TTC549 (cell line): ENCODE data around the gene ALG12.

ENCODE experiments used
- FAIRE-seq: peaks from 2 replicates; lab custom pipeline; 2012; peaks lifted over from hg19 to GRCh38; lab: Jason Lieb, UNC

Gene ALG12

DNA sequence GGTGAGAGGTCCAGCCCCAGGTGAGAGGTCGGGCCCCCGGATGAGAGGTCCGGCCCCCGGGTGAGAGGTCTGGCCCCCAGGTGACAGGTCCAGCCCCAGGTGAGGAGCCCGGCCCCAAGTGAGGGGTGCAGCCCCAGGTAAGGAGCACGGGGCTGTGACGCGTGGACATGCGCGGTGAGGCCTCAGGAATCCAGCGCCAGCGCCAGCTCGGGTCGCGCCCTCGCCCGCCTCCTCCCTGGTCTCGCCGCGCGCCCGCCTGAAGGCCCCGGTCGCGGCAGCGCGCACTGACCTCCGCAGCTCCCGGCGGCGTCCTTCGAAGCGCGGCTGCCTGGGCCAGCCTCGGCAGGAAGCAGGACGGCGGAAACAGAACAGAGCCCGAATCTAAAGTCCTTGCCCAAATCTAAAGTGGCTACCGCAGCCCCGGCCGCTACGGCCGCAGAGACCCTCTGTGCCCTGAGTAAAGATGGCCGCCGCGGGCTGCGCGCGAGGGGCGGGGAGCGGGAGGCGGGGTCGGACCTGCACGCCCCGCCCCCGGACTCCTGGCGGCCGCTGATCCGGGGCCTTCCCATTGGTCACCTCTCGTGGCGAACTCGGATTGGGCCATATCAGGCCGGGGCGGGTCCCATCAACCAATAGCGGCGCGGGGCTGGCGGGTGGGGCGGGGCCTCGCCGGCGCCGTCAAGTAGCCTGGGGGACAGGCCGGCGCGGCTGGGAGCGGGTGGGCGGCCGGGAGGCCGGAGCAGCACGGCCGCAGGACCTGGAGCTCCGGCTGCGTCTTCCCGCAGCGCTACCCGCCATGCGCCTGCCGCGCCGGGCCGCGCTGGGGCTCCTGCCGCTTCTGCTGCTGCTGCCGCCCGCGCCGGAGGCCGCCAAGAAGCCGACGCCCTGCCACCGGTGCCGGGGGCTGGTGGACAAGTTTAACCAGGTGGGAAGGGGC lies at the start of gene ALG12, which contains the start of gene CRELD2:
Gene ALG12, minus strand, starts transcription at position 465 of the 937 bp plus-strand sequence. CDS start 4,673 bp downstream, outside the sequence.
Gene CRELD2, plus strand, starts transcription at position 661 of the 937 bp plus-strand sequence. Its CDS starts 136 bp downstream, at position 797.
- FAIRE-seq = no peak

DNA sequence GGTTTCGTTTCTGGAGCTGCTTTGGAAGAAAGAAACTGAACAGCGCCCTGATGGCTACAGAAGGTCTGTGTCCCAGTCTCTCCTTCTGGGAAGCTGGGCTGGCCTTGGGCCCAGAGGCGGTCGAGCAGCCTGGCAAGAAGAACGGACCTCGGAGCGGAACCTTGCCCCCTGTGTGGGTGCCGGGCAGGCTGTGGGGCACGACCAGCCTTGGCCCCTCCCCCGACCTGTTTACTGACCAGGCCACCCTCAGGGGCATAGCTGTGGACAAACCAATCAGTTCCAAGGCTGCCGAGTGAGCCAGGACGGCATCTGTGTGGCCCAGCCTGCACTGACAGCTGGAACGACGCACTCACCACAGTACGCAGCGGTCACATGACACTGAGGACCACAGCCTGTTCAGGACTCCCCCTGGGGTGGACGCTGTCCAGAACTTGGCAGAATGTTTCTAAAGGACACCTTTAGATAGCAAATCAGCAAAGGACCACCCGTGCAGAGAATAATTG lies 49.5 kb upstream of the ALG12 start:
- FAIRE-seq = no peak

DNA sequence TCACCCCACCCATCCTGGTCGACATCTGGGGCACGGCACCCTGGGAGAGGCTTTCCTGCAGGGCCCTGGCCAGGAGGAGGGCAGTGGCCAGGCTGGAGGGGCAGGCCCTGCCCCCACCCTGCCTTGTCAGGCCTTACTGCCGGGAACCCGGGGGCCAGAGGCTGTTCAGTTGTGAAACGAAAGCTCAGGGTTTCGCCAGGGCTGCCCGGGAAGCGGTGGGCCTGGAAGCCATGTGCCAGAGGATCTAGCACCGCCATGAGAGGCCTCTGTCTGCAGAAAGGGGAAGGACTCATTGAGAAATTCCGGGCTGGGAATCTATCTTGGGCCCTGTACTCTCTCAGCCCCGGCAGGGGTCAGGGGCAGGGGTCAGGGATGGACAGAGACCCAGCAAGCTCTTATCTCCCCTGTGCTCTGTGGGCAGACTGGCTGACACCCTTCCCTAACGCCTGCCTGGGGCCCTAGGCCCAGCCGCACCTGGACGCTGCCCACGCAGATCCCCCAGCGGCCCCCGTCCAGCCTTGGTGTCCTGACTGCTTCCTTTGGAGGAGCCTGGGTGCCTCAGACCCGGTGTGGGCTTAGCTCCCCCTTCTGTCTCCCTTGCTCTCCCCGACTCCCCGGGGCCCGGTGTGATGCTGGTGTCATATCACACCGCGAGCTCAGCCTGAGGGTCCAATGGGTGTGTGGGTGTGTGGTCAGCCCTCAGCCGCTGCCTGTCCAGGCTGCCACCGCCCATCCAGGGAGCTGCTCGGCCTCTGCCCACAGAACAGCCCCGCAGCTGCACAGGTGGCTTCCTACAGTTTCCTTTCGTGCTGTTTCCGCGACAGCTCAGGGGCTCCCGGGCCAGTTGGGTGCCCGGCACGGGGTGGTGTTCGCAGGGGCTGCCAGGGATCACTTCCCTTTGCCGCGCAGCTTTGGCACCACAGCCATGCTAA lies 48.8 kb upstream of the ALG12 start:
- FAIRE-seq = no peak

DNA sequence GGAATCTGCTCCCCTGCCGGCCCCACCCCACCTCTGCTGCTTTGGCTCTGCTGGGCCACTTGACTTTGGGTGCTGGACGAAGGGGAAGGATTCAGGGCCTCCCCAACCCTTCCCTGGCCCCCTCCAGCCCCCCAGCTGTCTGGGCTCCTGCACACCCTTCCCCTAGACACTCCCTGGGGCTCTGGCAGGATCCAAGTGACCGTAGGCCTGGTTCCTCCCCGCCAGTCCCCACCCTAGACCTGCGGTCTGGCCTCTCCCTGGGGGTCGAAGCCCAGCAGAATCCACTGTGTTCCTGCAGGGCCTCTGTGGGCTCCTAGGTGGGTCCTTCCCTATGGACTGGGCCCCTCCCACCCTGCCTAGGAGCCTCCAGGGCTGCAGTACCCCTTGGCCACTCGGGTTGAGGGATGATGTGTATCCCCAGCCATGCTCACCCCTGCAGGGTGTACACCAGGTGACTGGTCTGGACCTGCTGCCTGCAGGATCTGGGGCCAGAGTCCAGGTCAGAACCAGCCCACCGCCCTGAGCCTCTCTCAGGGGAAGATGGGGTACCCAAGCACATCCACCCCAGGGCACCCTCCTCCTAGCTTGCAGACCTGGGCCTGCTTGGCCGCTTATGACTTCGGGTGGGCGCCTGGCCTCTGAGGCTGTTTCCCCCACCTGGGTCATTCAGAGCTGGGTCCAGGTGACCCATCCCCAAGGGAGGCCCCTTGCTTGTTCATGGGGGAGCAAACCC lies 48.0 kb upstream of the ALG12 start:
- no peak for FAIRE-seq

DNA sequence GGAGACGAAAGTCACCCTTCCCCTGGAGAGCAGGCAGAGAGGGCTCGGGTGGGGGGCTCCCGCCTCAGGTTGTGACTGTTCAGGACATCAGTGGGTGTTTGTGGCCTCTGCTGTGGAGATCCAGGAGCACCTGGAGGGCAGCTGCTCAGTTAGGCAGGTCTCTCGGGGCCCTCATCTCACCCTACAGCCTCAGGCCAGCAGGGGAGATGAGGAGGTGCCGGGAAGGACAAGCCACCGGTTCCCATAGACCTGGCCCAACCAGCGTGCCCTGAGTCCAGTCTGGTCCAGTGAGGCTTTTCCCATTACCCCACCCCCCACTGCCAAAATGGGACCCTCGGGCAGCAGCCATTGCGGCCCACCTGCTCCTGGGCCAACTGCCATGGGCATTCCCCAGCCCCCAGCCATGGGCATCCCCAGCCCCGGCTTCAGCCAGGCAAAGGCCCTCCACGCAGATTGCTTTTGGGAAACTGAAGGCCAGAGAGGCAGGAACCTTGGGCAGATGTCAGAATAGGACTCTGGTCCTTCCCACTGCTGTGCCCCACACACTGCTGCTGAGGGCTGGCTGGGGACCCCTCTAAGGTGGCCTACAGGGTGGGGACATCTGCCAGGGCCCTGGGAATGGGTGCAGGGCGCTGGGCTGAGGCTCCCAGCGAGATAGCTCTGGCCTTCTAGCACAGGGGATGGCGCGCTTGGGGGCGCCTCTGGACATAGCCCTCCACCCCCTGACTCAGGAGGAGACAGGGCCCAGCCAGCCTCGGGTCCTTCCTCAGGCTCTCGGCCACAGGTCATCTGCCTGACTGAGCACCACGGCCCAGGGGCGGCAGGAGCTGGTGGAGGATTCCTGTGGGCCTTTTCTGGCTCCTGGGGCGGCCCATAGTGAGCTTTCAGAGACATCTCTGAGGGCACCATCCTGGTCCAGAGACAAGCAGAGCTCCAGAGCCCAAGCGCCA lies 47.1 kb upstream of the ALG12 start:
- FAIRE-seq = no peak

DNA sequence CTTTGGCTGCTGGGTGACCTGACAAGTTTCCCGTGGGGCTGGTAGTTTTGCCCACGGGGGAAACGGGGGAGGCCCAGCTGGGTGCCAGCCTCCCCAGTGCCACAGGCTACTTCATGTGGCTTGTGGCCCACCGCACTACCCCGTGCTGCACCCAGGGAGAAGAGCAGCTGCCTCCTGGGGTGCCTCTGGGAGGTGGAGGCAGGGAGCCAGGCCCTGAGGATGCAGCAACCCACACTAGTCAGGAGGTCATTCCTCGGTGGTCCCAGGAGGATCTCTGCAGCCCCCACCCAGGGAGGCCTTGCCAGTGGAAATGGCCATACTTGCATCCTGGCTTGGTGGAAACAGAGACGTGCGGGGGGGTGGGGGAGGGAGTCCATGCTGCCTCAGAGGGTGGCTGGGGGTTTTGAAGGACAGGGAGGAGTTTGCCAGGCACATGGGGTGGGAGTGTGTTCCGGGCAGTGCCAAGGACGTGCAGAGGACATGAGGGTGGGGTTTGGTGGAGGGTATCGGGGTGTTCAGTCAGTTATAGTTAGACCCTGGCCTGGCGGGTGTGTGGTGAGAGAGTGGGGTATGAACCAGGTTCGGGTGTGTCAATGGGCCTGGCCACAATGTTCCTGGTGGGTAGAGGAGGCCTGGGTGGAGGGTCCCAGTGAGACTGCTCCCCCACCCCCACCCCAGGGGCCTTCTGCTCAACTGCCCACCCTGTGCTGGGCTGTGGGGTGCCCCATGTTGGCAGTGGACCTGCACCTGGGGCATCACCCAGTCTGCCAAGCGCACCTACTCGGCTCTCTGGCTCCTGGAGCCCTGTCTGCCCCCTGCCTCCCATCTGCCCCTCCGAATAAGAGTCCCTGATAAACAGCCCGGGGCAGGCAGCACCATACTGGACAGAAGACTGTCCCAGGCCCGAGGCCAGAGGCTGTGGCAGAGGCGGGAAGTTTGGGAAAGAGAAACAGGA lies 46.2 kb upstream of the ALG12 start:
- no peak for FAIRE-seq

DNA sequence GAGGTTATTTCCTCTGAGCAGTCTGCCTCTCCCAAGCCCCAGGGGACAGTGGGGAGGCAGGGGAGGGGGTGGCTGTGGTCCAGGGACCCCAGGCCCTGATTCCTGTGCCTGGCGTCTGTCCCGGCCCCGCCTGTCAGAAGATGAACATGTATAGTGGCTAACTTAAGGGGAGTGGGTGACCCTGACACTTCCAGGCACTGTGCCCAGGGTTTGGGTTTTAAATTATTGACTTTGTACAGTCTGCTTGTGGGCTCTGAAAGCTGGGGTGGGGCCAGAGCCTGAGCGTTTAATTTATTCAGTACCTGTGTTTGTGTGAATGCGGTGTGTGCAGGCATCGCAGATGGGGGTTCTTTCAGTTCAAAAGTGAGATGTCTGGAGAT lies 45.4 kb upstream of the ALG12 start:
- FAIRE-seq = no peak

DNA sequence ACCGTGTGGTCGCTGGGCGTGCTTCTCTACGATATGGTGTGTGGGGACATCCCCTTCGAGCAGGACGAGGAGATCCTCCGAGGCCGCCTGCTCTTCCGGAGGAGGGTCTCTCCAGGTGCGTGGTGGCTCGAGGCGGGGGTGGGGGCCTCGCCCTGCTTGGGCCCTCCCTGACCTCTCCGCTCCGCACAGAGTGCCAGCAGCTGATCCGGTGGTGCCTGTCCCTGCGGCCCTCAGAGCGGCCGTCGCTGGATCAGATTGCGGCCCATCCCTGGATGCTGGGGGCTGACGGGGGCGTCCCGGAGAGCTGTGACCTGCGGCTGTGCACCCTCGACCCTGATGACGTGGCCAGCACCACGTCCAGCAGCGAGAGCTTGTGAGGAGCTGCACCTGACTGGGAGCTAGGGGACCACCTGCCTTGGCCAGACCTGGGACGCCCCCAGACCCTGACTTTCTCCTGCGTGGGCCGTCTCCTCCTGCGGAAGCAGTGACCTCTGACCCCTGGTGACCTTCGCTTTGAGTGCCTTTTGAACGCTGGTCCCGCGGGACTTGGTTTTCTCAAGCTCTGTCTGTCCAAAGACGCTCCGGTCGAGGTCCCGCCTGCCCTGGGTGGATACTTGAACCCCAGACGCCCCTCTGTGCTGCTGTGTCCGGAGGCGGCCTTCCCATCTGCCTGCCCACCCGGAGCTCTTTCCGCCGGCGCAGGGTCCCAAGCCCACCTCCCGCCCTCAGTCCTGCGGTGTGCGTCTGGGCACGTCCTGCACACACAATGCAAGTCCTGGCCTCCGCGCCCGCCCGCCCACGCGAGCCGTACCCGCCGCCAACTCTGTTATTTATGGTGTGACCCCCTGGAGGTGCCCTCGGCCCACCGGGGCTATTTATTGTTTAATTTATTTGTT lies 44.8 kb upstream of the ALG12 start:
- FAIRE-seq = no peak

DNA sequence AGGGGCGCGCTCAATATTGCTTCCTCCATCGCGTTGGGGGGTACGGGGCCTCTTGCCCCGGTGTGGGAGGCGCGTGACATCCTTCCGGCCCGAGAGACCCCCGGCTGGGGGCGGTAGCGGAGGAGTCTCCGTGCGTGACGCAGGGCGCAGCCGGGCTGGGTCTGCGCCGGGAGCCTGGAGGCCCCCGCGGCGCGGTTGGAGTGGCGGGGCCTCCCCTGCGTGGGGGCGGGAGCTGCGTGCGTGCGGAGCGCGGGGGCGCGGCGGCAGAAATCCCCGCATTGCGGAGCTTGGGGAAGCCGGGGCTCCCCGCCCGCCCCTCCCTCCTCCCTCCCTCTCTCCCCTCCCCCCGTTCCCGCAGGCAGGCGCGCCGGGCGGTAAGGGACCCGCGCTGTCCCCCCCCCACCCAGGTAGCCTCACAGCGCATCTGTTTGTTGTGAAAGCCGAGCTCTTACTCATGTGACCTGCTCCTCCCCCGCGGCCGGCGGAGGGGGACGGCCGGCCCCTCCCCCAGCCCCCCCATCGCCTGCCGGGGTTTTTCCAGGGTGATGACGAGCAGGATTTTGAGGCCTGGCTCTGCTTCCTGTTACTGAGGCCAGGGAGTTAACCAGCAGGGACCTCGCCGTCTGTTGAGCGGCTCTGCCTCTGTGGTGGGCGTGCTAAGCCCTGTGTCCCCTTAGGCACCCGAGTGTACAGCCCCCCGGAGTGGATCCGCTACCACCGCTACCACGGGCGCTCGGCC lies 43.9 kb upstream of the ALG12 start:
- FAIRE-seq = no peak

DNA sequence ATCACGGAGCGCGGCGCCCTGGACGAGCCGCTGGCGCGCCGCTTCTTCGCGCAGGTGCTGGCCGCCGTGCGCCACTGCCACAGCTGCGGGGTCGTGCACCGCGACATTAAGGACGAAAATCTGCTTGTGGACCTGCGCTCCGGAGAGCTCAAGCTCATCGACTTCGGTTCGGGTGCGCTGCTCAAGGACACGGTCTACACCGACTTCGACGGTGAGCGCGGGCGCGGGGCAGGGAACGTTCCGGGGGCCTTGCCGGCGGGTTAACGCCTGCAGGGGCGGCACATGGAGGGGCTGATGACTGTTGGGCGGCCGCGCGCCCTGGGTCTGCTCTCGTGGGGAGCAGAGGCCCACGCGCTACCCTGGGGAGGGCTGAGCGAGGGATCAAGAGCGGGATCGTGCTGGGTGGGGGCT lies 43.4 kb upstream of the ALG12 start:
- no peak for FAIRE-seq

DNA sequence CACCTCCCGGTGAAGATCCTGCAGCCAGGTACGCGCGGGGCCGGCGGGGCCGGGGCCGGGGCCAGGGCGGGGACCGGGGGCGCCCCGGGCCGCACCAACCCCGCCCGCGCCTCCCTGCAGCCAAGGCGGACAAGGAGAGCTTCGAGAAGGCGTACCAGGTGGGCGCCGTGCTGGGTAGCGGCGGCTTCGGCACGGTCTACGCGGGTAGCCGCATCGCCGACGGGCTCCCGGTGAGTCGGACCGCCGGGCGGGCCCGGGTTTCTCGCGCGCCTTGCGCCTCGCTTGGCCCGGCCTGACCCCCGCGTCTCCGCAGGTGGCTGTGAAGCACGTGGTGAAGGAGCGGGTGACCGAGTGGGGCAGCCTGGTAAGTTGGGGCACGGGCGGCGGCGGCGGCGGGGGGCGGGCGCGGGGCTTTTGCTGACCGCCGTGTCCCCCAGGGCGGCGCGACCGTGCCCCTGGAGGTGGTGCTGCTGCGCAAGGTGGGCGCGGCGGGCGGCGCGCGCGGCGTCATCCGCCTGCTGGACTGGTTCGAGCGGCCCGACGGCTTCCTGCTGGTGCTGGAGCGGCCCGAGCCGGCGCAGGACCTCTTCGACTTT lies 42.9 kb upstream of the ALG12 start:
- no peak for FAIRE-seq

DNA sequence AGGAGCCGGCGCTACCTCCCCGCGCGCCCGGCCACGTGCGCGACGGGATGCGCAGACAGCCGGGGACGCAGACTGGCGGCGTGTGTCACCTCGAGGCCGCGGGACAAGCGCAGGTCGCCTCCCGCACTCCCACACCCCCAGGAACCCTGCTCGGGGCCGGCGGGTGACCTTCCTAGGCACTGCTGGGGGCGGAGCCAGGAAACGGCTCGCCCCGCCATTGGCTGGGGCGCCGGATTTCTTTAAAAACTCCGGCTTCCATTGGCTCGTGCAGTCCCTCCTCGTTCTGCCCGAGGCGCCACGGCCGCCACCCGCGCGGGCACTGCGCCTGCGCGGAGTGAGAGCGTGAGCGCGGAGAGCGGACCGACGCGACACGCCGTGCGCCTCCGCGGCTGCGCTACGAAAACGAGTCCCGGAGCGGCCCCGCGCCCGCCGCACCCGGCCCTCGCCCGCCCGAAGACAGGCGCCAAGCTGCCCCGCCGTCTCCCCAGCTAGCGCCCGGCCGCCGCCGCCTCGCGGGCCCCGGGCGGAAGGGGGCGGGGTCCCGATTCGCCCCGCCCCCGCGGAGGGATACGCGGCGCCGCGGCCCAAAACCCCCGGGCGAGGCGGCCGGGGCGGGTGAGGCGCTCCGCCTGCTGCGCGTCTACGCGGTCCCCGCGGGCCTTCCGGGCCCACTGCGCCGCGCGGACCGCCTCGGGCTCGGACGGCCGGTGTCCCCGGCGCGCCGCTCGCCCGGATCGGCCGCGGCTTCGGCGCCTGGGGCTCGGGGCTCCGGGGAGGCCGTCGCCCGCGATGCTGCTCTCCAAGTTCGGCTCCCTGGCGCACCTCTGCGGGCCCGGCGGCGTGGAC lies 42.1 kb upstream of the ALG12 start, which contains the start of gene PIM3:
Gene PIM3, plus strand, starts transcription at position 614 of the 846 bp plus-strand sequence. Its CDS starts 176 bp downstream, at position 790.
- FAIRE-seq = no peak

DNA sequence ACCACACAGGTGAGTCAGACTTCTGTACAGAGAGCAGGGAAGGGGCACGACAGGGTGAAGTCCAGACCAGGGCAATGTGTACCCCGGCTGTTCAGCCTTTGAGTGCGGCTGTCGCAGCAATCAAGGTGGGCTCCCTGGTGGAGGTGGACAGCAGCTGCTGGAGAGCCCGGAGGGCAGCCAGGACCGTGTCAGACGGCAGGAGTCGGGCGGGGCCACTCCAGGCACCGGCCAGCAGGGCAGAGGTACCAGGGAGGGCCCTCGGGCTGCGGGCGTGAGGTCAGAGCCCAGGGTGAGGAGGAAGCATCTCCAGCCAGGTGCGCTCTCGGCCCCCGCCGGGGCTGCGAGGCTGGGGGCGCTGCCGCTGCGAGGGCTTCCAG lies 41.5 kb upstream of the ALG12 start:
- no peak for FAIRE-seq

DNA sequence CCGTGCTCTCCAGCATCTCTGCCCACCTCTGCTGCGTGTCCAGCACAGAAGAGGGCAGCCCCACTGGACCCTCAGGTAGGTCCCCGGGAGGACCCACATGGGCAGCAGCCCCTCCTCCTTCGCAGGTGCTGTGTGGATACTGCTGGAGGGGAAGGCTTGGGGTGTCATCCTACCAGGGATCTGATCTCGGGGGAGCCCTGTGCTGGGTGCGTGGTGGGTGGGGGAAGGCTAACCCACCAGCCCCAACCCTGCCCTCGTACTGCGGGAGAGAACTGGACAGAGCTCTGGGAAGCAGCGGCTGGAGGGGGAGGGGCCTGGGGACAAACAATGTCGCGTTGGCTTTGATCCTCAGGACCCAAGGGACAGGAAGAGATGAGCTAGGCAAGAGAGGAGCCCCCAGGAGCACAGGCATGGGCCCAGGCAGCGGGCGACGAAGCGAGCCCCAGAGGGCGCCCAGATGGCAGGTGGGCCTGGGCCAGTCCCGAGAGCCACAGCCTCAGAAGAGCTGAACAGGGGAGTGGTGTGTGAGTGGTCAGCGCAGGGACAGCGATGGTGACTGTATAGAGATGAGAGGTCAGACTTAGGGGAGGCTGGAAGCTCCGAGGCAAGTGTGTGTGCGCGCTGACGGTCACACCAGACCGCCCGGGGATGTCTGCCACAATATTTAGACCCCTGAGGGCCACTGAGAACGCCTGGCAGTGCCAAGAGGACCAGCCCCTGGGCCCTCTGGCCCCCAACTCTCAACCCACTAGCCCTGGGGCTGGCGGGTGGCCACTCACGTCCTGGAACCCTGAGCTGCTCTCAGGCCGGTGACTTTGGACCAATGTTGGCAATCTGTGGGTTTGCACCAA lies 40.9 kb upstream of the ALG12 start:
- no peak for FAIRE-seq

DNA sequence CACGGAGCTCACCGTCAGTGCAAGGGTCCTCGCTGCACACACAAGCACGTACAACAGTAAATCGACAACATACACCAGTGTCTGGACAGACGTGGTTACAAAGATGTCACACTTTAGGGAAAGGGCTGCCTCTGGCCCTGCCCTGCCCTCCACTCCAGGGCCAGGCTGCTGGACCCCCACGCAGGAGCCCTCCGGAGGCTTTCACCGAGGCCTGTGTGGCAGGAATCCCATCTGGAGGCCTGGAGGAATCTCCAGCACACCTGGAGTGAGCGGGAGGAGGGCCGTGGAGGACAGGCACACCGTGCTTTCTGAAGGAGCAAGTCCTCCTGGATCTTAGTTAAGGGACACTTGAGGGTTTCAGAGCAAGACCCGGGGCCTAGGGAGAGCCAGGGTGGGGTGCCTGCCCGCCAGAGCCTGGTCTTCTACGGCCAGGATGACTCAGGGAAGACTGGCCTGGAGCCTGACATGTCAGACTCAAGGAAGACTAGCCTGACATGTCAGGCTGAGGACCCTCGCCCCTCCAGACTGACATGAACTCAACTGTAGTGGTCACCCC lies 40.2 kb upstream of the ALG12 start:
- FAIRE-seq = no peak
